ENCODE measurements around the gene CDX1. TPM values are rescaled to one million over a fixed set of nuclear protein-coding genes. Genes with fewer than 3 reads are reported as not detected.

Gene CDX1
- total and polyA plus RNA-seq, 2 of the 8 experiments (the other 6 are each of a cell fraction or from before 2014, with no cell fraction given): not detected

GRCh38 chr5:150129454-150129812 is 37.1 kb upstream of the CDX1 start:
- FAIRE-seq: no peak
- Histone ChIP-seq H3K4me1 (replicated peaks in 1 of 4; ENCODE audit: control insufficient read depth in 3 of 4, insufficient read depth in 4 of 4, low read length in 3 of 4) (peaks cover 5 to 12% (median 6%) of the 10 kb centered on the region in 4 experiments; a peak in 6 of 7 replicates), H2BK5ac (ENCODE audit: low read depth, low read length) (0 out of 2 replicates have a peak overlapping the region, but pooled peaks have one; percentile 37), H3K4me2 (ENCODE audit: insufficient read depth in 1 of 2, low read depth in 2 of 2, low read length in 2 of 2) (no peak overlapping the region), H2BK15ac (ENCODE audit: low read length) (no peak overlapping the region), H4K91ac (replicated peaks; ENCODE audit: insufficient read length, low read length) (no peak overlapping the region), H3K9me3 (ENCODE audit: insufficient read depth in 2 of 2, low read depth in 1 of 2, low read length in 1 of 2) (no peaks in the 10 kb centered on the region), H3K23ac (ENCODE audit: insufficient read length) (no peak overlapping the region), H3K18ac (ENCODE audit: extremely low read depth, low read length) (no peak overlapping the region), H4K20me1 (replicated peaks in 1 of 2; ENCODE audit: control insufficient read depth in 1 of 2, insufficient read depth in 2 of 2, low read length in 2 of 2) (peaks cover 0 to 9% of the 10 kb centered on the region in 2 experiments), H3K9ac (replicated peaks in 1 of 4; ENCODE audit: extremely low read depth in 1 of 4, low read depth in 3 of 4, low read length in 3 of 4) (no peak overlapping the region), H3K27ac (ENCODE audit: low read depth, low read length) (no peak overlapping the region), H3K79me1 (ENCODE audit: low read depth, low read length) (no peaks in the 10 kb centered on the region), H3K23me2 (ENCODE audit: low read depth, low read length) (no peaks in the 10 kb centered on the region), H4K8ac (ENCODE audit: extremely low read depth, insufficient read depth, low read length) (no peak overlapping the region), H2BK12ac (ENCODE audit: low read depth, low read length) (peak overlapping the region; percentile 10; the same call in 1 of the 2 replicates), H3K4me3 (ENCODE audit: extremely low read depth in 1 of 4, insufficient read depth in 2 of 4, low read depth in 3 of 4, low read length in 4 of 4) (no peak overlapping the region), H3K79me2 (ENCODE audit: control insufficient read depth in 1 of 2, insufficient read depth in 2 of 2, low read length in 2 of 2) (no peaks in the 10 kb centered on the region), H2AK5ac (ENCODE audit: low read depth, low read length) (no peak overlapping the region; the same call in 1 of the 2 replicates), H3K4ac (replicated peaks; ENCODE audit: insufficient read length, low read depth, low read length) (no peak overlapping the region), H3K14ac (ENCODE audit: insufficient read length) (no peak overlapping the region), H2AFZ (ENCODE audit: low read length) (no peak overlapping the region), H3K36me3 (ENCODE audit: control insufficient read depth in 2 of 4, insufficient read depth in 4 of 4, low read length in 3 of 4) (no peaks in the 10 kb centered on the region), H4K5ac (ENCODE audit: insufficient read length, low read depth, low read length) (no peak overlapping the region), H3K27me3 (replicated peaks in 1 of 4; ENCODE audit: control insufficient read depth in 3 of 4, extremely low read depth in 1 of 4, insufficient read depth in 3 of 4, low read length in 3 of 4) (peaks cover 0 to 5% (median 3%) of the 10 kb centered on the region in 4 experiments; a peak in 3 of 7 replicates), H2BK120ac (replicated peaks; ENCODE audit: low read depth, low read length) (no peak overlapping the region), H2BK20ac (ENCODE audit: low read length) (no peak overlapping the region), H3K56ac (replicated peaks; ENCODE audit: insufficient read length, low read depth, low read length) (no peak overlapping the region)
- DNase-seq (ENCODE audit: low read depth in 1 of 2, low spot score in 2 of 2): no peak
- WGBS, 2 experiments (ENCODE audit: extremely low coverage in 1 of 2, insufficient coverage in 1 of 2, insufficient read length in 1 of 2, insufficient replicate concordance in 2 of 2, low coverage in 1 of 2, low lambda C conversion rate in 2 of 2, missing lambda C conversion rate in 1 of 2): 93% methylated on average over 8 of the region's 8 CpGs; no CpG with 5 or more reads in 1 of the 2 experiments
- TF ChIP-seq KDM5A (IDR thresholded peaks at IDR 0.05; ENCODE audit: low read length) (no peak), BCL11A (IDR thresholded peaks at IDR 0.05; ENCODE audit: low read depth in 2 of 2, low read length in 2 of 2) (no peak), EZH2 (IDR thresholded peaks at IDR 0.05; ENCODE audit: low read depth, low read length, severe bottlenecking) (no peak), EP300 (IDR thresholded peaks at IDR 0.05; ENCODE audit: borderline replicate concordance in 1 of 2, low read depth in 2 of 2, low read length in 2 of 2) (no peak), BACH1 (IDR thresholded peaks at IDR 0.05; ENCODE audit: low read length) (no peak), POLR2A (IDR thresholded peaks at IDR 0.05; ENCODE audit: control extremely low read depth in 1 of 2, low read depth in 2 of 2, low read length in 2 of 2) (no peak), SAP30 (IDR thresholded peaks at IDR 0.05; ENCODE audit: insufficient read depth, insufficient replicate concordance, low read length) (no peak)
- ChIA-PET POLR2A (ENCODE audit: partially characterized antibody) (no interaction called here), CTCF (ENCODE audit: partially characterized antibody) (interaction anchor here (0.7 to 16.9 kb wide), 14 partner anchors 10 to 222 kb away, joined by 4 to 188 read pairs (median 14); no protein-coding TSS in a partner anchor)

Measured in H1 (cell line).